A673 (cell line): Measurements from ENCODE around the gene MORN1.
"Not testable (repeated sequence)": the region's sequence is repeated elsewhere in the genome, so short reads cannot be mapped to it uniquely, and the experiment has no call there.

Experiments used
- CTCF ChIP-seq: fragments of 300-800, 200-600 bp; sonication (generic); conservative IDR thresholded peaks from 2 replicates; pipeline ENCODE4 v1.5.1; 2017; ENCODE audit warnings: low read depth, mild to moderate bottlenecking, antibody characterized with exemption, low read length, moderate library complexity, mixed read lengths
- EZH2 ChIP-seq: fragments of 200-600 bp; sonication (generic); IDR thresholded peaks from 2 replicates; pipeline ENCODE4 v1.6.1; 2017; ENCODE audit warnings: borderline replicate concordance, low read depth, mild to moderate bottlenecking, mixed read lengths, antibody characterized with exemption, low read length; ENCODE audit not compliant: poor library complexity, severe bottlenecking

GRCh38 chr1:2440346-2440745 lies 49.0 kb upstream of the MORN1 start:
- TF ChIP-seq EZH2, CTCF: not testable (repeated sequence)
